WTC11 (cell line): ENCODE results near the gene CORO1A. TPM values are rescaled to one million over a fixed set of nuclear protein-coding genes. Genes with fewer than 3 reads are reported as not detected.

ENCODE experiments used
- ATAC-seq: fragments of 200-7000 bp; cut with Tn5 transposase; 2 replicates; pipeline ENCODE4 v1.10.0; 2021; ENCODE audit warnings: mild to moderate bottlenecking, moderate library complexity
- CTCF ChIA-PET: fragments of 300-600 bp; sonication (Branson Sonifier 250); formaldehyde crosslinking; loops from one replicate; lab custom pipeline; 2021; ENCODE audit warnings: antibody characterized with exemption; lab: Charles Lee
- POLR2A ChIA-PET: fragments of 350-600 bp; sonication (Branson Sonifier 250); formaldehyde crosslinking; loops from one replicate; lab custom pipeline; 2021; ENCODE audit warnings: antibody characterized with exemption; lab: Charles Lee
- DNase-seq: peaks from one replicate; pipeline ENCODE4 v3.0.0; 2021; ENCODE audit warnings: low spot score
- H3K27ac Mint-ChIP-seq: 2 replicates; pipeline ENCODE4 v1.8.0; 2021; ENCODE audit warnings: mixed read lengths
- H3K27me3 Mint-ChIP-seq: 2 replicates; pipeline ENCODE4 v1.8.0; 2021; ENCODE audit warnings: low read depth, mild to moderate bottlenecking, moderate library complexity, mixed read lengths
- H3K36me3 Mint-ChIP-seq: 2 replicates; pipeline ENCODE4 v1.8.0; 2021; ENCODE audit warnings: mixed read lengths
- H3K4me1 Mint-ChIP-seq: 2 replicates; pipeline ENCODE4 v1.8.0; 2022; ENCODE audit warnings: mixed read lengths
- H3K4me3 Mint-ChIP-seq: 2 replicates; pipeline ENCODE4 v1.8.0; 2021; ENCODE audit warnings: mild to moderate bottlenecking, moderate library complexity, mixed read lengths
- H3K9me3 Mint-ChIP-seq: 2 replicates; pipeline ENCODE4 v1.8.0; 2021; ENCODE audit warnings: mixed read lengths
- ATF1 ChIP-seq: sonication (generic); formaldehyde crosslinking; IDR thresholded peaks from 2 replicates; pipeline ENCODE4 v1.8.1; 2023; ENCODE audit warnings: mild to moderate bottlenecking, moderate library complexity, missing genetic modification reagents
- CBFB ChIP-seq: sonication (generic); formaldehyde crosslinking; IDR thresholded peaks from 2 replicates; pipeline ENCODE4 v1.8.1; 2022; ENCODE audit warnings: mild to moderate bottlenecking, low read depth, missing genetic modification reagents
- E2F1 ChIP-seq: sonication (generic); formaldehyde crosslinking; IDR thresholded peaks from 2 replicates; pipeline ENCODE4 v1.8.0; 2022; ENCODE audit warnings: mild to moderate bottlenecking, missing genetic modification reagents
- ELF4 ChIP-seq: sonication (generic); formaldehyde crosslinking; IDR thresholded peaks from 2 replicates; pipeline ENCODE4 v1.8.1; 2022; ENCODE audit warnings: low read depth, mild to moderate bottlenecking, moderate library complexity, missing genetic modification reagents
- FOXK1 ChIP-seq: sonication (generic); formaldehyde crosslinking; IDR thresholded peaks from 2 replicates; pipeline ENCODE4 v1.8.0; 2022; ENCODE audit warnings: mild to moderate bottlenecking, moderate library complexity, missing genetic modification reagents
- GABPB1 ChIP-seq: sonication (generic); formaldehyde crosslinking; IDR thresholded peaks from 2 replicates; pipeline ENCODE4 v1.8.1; 2023; ENCODE audit warnings: mild to moderate bottlenecking, missing genetic modification reagents
- GTF2I ChIP-seq: fragments of 250-450 bp; sonication (Bioruptor Pico); conservative IDR thresholded peaks from 2 replicates; pipeline ENCODE4 v1.4.0; 2021; ENCODE audit warnings: mild to moderate bottlenecking
- JAZF1 ChIP-seq: fragments of 250-450 bp; sonication (Bioruptor Pico); IDR thresholded peaks from 2 replicates; pipeline ENCODE4 v1.9.0; 2021; ENCODE audit warnings: moderate library complexity, mild to moderate bottlenecking, inconsistent platforms
- JUN ChIP-seq: sonication (generic); formaldehyde crosslinking; IDR thresholded peaks from 2 replicates; pipeline ENCODE4 v1.8.0; 2023; ENCODE audit warnings: mild to moderate bottlenecking, missing genetic modification reagents
- MAX ChIP-seq: sonication (generic); formaldehyde crosslinking; IDR thresholded peaks from 2 replicates; pipeline ENCODE4 v1.8.0; 2022; ENCODE audit warnings: mild to moderate bottlenecking, missing genetic modification reagents
- NFATC4 ChIP-seq: fragments of 250-450 bp; sonication (Bioruptor Pico); IDR thresholded peaks from 2 replicates; pipeline ENCODE4 v1.9.0; 2021; ENCODE audit warnings: mild to moderate bottlenecking
- NFYB ChIP-seq: sonication (generic); formaldehyde crosslinking; conservative IDR thresholded peaks from 2 replicates; pipeline ENCODE4 v1.8.0; 2022; ENCODE audit warnings: low read depth, missing genetic modification reagents
- OVOL2 ChIP-seq: fragments of 250-450 bp; sonication (Bioruptor Pico); IDR thresholded peaks from 2 replicates; pipeline ENCODE4 v1.9.0; 2021; ENCODE audit warnings: mild to moderate bottlenecking, borderline replicate concordance
- PRDM15 ChIP-seq: sonication (generic); formaldehyde crosslinking; IDR thresholded peaks from 2 replicates; pipeline ENCODE4 v1.8.0; 2022; ENCODE audit warnings: missing genetic modification reagents
- PREB ChIP-seq: sonication (generic); formaldehyde crosslinking; IDR thresholded peaks from 2 replicates; pipeline ENCODE4 v1.8.1; 2022; ENCODE audit warnings: mild to moderate bottlenecking, missing genetic modification reagents, moderate library complexity, borderline replicate concordance
- SMAD4 ChIP-seq: sonication (generic); formaldehyde crosslinking; IDR thresholded peaks from 2 replicates; pipeline ENCODE4 v1.8.0; 2022; ENCODE audit warnings: mild to moderate bottlenecking, missing genetic modification reagents
- USF1 ChIP-seq: sonication (generic); formaldehyde crosslinking; IDR thresholded peaks from 2 replicates; pipeline ENCODE4 v1.8.0; 2022; ENCODE audit warnings: mild to moderate bottlenecking, missing genetic modification reagents
- ZNF121 ChIP-seq: sonication (generic); formaldehyde crosslinking; IDR thresholded peaks from 2 replicates; pipeline ENCODE4 v1.8.0; 2023; ENCODE audit warnings: missing genetic modification reagents
- ZNF219 ChIP-seq: sonication (generic); formaldehyde crosslinking; IDR thresholded peaks from 2 replicates; pipeline ENCODE4 v1.8.0; 2023; ENCODE audit warnings: missing genetic modification reagents, mild to moderate bottlenecking, borderline replicate concordance
- ZNF263 ChIP-seq: sonication (generic); formaldehyde crosslinking; IDR thresholded peaks from 2 replicates; pipeline ENCODE4 v1.8.1; 2022; ENCODE audit warnings: low read depth, mild to moderate bottlenecking, moderate library complexity, missing genetic modification reagents
- total RNA-seq: library from RNA; stranded (reverse); gene quantifications from 3 replicates; pipeline ENCODE4 v1.2.3, GENCODE V29; 2021
- TF ChIP-seq, protein P1 (sequence below): sonication (generic); formaldehyde crosslinking; IDR thresholded peaks from 2 replicates; pipeline ENCODE4 v1.8.0; 2023; ENCODE audit warnings: mild to moderate bottlenecking, missing genetic modification reagents
- TF ChIP-seq, protein P2 (sequence below): sonication (generic); formaldehyde crosslinking; IDR thresholded peaks from 2 replicates; pipeline ENCODE4 v1.8.1; 2022; ENCODE audit warnings: mild to moderate bottlenecking, moderate library complexity, missing genetic modification reagents

Gene CORO1A
- total RNA-seq, 1 experiment from 2014 or later: 10.0 TPM

DNA sequence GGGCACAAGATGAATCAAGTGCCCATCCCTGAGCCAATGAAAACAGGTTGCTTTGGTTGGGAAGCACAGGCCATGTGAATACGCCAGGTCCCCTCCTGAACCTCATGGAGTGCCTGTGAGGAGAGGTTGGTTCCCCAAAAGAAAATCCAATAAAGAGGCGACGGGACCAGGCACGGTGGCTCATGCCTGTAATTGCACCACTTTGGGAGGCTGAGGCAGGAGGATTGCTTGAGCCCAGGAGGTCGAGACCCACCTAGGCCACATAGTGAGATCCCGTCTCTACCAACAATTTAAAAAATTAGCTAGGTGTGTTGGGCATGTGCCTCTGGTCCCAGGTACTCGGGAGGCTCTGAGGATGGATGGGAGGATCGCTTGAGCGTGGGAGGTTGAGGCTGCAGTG lies 3.5 kb upstream of the CORO1A start:
- POLR2A ChIA-PET: no interaction called here
- peaks cover 55% of the 10 kb centered on the region for H3K27me3 Mint-ChIP-seq
- CTCF ChIA-PET: interaction anchor here (0.6 to 1.8 kb wide), 3 partner anchors 68 to 676 kb away, joined by 3 to 6 read pairs (median 4); no protein-coding TSS in a partner anchor

DNA sequence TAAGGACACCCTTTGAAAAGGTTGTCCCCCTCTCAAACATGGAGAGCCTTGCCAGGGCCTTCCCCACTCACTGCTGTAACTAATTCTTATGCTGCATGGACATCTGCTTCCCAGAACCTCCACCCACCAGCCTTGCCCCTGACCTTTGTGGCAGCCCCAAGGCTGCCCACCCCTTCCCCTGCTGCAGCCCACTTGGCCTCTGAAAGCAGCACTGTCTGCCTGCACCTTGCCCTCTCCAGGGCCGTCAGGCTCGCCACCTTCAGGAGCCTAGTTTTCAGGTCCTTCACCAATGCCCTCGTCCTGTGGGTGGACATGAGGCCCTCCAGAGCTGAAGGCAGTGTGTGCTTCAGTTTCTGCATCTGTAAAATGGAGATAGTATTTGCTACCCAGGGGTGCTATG lies 2.7 kb upstream of the CORO1A start:
- Mint-ChIP-seq H3K4me3 (no peak overlapping the region), H3K9me3 (no peaks in the 10 kb centered on the region), H3K27me3 (peaks cover 54% of the 10 kb centered on the region), H3K36me3 (no peaks in the 10 kb centered on the region), H3K27ac (no peak overlapping the region), H3K4me1 (0 out of 2 replicates have a peak, but pooled peaks cover 3% of the 10 kb centered on the region)
- CTCF ChIA-PET: interaction anchor here (0.7 kb wide), 1 partner anchor 149 kb away, joined by 3 read pairs; no protein-coding TSS in a partner anchor
- no peak for ATAC-seq
- POLR2A ChIA-PET: no interaction called here
- DNase-seq: no peak
- TF ChIP-seq MAX (CRISPR knock-in tag) (no peak), JUN (CRISPR knock-in tag) (no peak), CBFB (CRISPR knock-in tag) (no peak), SMAD4 (CRISPR knock-in tag) (no peak), JAZF1 (CRISPR knock-in tag) (no peak), NFYB (CRISPR knock-in tag) (no peak), GABPB1 (CRISPR knock-in tag) (no peak), PREB (CRISPR knock-in tag) (no peak), ELF4 (CRISPR knock-in tag) (no peak), GTF2I (CRISPR knock-in tag) (no peak), OVOL2 (CRISPR knock-in tag) (no peak), ATF1 (CRISPR knock-in tag) (no peak), USF1 (CRISPR knock-in tag) (no peak), NFATC4 (no peak), E2F1 (CRISPR knock-in tag) (no peak), ZNF219 (CRISPR knock-in tag) (no peak), FOXK1 (CRISPR knock-in tag) (no peak)
- TF ChIP-seq, protein P1, sequence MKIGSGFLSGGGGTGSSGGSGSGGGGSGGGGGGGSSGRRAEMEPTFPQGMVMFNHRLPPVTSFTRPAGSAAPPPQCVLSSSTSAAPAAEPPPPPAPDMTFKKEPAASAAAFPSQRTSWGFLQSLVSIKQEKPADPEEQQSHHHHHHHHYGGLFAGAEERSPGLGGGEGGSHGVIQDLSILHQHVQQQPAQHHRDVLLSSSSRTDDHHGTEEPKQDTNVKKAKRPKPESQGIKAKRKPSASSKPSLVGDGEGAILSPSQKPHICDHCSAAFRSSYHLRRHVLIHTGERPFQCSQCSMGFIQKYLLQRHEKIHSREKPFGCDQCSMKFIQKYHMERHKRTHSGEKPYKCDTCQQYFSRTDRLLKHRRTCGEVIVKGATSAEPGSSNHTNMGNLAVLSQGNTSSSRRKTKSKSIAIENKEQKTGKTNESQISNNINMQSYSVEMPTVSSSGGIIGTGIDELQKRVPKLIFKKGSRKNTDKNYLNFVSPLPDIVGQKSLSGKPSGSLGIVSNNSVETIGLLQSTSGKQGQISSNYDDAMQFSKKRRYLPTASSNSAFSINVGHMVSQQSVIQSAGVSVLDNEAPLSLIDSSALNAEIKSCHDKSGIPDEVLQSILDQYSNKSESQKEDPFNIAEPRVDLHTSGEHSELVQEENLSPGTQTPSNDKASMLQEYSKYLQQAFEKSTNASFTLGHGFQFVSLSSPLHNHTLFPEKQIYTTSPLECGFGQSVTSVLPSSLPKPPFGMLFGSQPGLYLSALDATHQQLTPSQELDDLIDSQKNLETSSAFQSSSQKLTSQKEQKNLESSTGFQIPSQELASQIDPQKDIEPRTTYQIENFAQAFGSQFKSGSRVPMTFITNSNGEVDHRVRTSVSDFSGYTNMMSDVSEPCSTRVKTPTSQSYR (CRISPR knock-in tag): no peak

More for the DNA sequence above, 3.5 kb upstream of the CORO1A start:
- Mint-ChIP-seq H3K36me3 (no peaks in the 10 kb centered on the region), H3K4me1 (0 out of 2 replicates have a peak, but pooled peaks cover 3% of the 10 kb centered on the region), H3K9me3 (no peaks in the 10 kb centered on the region), H3K27ac (no peak overlapping the region), H3K4me3 (no peak overlapping the region)
- no peak for DNase-seq
- TF ChIP-seq ZNF263 (CRISPR knock-in tag) (no peak), ELF4 (CRISPR knock-in tag) (no peak), ZNF121 (CRISPR knock-in tag) (0 out of 2 replicates have a peak, but pooled peaks have one; percentile 24), PRDM15 (CRISPR knock-in tag) (no peak)
- TF ChIP-seq, protein P2, sequence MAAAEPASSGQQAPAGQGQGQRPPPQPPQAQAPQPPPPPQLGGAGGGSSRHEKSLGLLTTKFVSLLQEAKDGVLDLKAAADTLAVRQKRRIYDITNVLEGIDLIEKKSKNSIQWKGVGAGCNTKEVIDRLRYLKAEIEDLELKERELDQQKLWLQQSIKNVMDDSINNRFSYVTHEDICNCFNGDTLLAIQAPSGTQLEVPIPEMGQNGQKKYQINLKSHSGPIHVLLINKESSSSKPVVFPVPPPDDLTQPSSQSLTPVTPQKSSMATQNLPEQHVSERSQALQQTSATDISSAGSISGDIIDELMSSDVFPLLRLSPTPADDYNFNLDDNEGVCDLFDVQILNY (CRISPR knock-in tag): no peak
- no peak for ATAC-seq
